ENCODE measurements around the gene RAB5A.

The RAB5A gene

DNA sequence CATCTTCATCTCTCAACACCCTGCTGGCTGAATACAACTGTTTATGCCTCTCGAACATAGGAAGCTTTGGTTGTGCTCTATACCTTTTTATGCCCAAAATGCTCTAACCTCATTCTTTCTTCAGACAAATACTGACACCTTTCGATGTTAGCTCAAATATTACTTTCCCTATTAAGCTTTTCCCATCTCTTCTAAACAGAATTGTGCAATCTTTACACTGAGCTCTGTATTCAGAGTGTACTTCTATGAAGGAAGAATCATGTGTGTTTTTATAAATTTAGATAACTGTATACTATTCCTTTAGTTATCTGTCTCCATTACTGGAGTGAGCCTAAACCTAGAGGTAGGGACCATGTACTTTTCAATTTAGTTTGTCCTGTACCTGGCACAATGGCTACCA is 14.5 kb upstream of the RAB5A start:
- no peak for DNase-seq (ENCODE audit: low read depth)
- TF ChIP-seq, protein P1, sequence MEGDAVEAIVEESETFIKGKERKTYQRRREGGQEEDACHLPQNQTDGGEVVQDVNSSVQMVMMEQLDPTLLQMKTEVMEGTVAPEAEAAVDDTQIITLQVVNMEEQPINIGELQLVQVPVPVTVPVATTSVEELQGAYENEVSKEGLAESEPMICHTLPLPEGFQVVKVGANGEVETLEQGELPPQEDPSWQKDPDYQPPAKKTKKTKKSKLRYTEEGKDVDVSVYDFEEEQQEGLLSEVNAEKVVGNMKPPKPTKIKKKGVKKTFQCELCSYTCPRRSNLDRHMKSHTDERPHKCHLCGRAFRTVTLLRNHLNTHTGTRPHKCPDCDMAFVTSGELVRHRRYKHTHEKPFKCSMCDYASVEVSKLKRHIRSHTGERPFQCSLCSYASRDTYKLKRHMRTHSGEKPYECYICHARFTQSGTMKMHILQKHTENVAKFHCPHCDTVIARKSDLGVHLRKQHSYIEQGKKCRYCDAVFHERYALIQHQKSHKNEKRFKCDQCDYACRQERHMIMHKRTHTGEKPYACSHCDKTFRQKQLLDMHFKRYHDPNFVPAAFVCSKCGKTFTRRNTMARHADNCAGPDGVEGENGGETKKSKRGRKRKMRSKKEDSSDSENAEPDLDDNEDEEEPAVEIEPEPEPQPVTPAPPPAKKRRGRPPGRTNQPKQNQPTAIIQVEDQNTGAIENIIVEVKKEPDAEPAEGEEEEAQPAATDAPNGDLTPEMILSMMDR (conservative IDR thresholded peaks at IDR 0.05; ENCODE audit: control insufficient read depth, insufficient read depth, low read depth, low read length), result no peak
- H3K4me3 ChIP-seq (ENCODE audit: control insufficient read depth, low read depth, low read length), result no peak overlapping the region

DNA sequence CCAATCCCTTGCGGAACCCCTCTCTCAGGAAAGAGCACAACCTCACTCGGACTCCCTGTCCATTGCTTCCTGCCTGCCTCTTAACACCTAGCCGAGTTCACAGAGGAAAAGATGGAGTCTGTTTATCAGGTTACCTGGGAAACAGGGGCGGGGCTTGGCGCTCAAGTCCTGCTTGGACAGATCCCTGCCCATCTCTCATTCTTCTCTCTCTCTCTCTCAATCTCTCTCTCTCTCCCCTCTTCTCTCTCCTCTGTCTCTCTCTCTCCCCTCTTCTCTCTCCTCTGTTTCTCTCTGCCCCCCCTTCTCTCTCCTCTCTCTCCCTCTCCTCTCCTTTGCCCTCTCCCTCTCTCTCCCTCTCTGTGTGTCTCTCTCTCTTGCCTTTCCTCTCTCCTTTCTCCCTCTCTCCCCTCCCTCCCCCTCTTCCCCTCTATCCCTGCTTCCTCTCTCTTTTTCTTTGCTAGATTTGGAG is 12.8 kb upstream of the RAB5A start, which contains the start of gene EFHB:
Gene EFHB, minus strand, starts transcription at position 120 of the 469 bp plus-strand sequence. CDS start 199 bp downstream, outside the sequence.
- DNase-seq (ENCODE audit: low read depth), result peak; percentile 16
- TF ChIP-seq, protein P1 (conservative IDR thresholded peaks at IDR 0.05; ENCODE audit: control insufficient read depth, insufficient read depth, low read depth, low read length), result no peak
- H3K4me3 ChIP-seq (ENCODE audit: control insufficient read depth, low read depth, low read length), result no peak within 1 kb of the TSS

DNA sequence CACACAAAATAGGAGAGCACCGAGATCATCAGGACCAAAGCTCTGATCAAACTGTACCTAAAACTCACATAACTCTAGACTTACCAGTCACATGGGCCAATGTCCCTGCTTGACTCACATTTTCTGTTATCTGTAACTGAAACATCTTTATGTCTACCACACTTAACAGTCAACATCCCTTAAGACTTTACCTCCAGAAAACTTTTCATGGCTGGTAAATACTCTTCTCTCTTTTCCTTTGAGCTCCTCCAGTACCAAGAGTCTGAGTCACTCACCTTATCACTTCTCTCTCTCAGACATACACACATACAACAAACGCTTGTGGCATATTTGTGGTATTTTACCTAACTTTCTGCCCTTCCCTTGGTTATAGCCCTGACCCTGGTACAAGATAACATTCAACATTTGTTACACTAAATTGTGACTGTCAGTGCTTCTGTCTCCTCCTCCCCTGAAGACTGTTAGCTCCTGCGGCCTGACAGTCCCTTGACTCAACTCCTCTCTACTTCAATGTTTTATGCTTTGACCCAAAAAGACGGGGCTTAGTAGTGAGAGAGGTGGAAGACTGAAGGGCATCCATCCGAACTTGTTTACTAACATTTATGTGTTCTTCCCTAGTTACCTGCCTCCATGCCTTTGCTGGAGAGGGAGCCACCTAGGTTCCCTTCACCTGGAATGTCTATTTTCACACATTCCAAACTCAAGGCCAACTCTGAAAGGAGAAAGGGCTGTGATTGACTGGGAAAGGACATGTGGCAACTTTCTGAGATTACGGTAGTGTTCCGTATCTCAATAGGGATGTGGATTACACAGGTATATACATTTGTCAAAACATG is 9.2 kb upstream of the RAB5A start:
- DNase-seq (ENCODE audit: low read depth), result no peak
- no peak overlapping the region for H3K4me3 ChIP-seq (ENCODE audit: control insufficient read depth, low read depth, low read length)
- TF ChIP-seq, protein P1 (conservative IDR thresholded peaks at IDR 0.05; ENCODE audit: control insufficient read depth, insufficient read depth, low read depth, low read length), result no peak

- TF ChIP-seq, protein P1 (conservative IDR thresholded peaks at IDR 0.05; ENCODE audit: control insufficient read depth, insufficient read depth, low read depth, low read length), result no peak
- no peak for DNase-seq (ENCODE audit: low read depth)
- H3K4me3 ChIP-seq (ENCODE audit: control insufficient read depth, low read depth, low read length), result no peak overlapping the region
Measured at GRCh38 chr3:19938295-19938627, 8.6 kb upstream of the RAB5A start.

DNA sequence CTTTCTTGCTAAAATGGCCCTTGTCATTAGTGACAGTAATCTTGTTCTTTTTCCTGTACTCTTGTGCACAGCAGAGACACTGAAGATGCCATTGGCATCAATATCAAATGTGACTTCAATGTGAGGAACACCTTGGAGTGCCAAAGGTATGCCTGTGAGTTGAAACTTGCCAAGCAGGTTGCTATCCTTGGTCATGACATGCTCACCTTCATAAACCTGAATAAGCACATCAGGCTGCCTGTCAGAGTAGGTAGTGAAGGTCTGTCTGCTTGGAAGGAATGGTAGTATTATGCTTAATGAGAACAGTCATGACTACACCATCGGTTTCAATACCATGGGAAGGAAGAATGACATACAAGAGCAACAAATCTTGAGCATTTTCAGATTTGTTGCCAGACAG is 6.3 kb upstream of the RAB5A start:
- H3K4me3 ChIP-seq (ENCODE audit: control insufficient read depth, low read depth, low read length), result no peak overlapping the region
- no peak for DNase-seq (ENCODE audit: low read depth)
- TF ChIP-seq, protein P1 (conservative IDR thresholded peaks at IDR 0.05; ENCODE audit: control insufficient read depth, insufficient read depth, low read depth, low read length), result no peak

DNA sequence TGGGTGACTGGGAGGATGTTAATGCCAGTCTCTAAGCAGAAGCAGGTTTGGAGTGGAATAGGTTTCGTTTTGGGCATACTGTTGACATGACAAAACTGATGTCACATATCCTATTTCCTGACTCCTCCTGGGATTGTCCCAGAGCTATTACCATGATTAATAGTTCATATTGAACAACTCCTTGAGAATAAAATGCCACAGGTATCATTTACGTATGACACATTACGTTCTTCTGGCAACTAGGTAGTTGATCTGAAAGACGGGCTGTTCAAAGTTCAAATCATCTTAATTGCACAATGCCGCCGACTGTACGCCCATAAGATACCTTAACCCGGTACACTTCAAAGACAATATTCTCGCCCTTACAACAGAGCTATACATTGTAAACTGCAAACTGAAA is 1.4 kb upstream of the RAB5A start:
- no peak overlapping the region for H3K4me3 ChIP-seq (ENCODE audit: control insufficient read depth, low read depth, low read length)
- TF ChIP-seq, protein P1 (conservative IDR thresholded peaks at IDR 0.05; ENCODE audit: control insufficient read depth, insufficient read depth, low read depth, low read length), result no peak
- no peak for DNase-seq (ENCODE audit: low read depth)

Measured in fibroblast of mammary gland (primary cell).